ENCODE results near the gene FOLR1.

Gene FOLR1

DNA sequence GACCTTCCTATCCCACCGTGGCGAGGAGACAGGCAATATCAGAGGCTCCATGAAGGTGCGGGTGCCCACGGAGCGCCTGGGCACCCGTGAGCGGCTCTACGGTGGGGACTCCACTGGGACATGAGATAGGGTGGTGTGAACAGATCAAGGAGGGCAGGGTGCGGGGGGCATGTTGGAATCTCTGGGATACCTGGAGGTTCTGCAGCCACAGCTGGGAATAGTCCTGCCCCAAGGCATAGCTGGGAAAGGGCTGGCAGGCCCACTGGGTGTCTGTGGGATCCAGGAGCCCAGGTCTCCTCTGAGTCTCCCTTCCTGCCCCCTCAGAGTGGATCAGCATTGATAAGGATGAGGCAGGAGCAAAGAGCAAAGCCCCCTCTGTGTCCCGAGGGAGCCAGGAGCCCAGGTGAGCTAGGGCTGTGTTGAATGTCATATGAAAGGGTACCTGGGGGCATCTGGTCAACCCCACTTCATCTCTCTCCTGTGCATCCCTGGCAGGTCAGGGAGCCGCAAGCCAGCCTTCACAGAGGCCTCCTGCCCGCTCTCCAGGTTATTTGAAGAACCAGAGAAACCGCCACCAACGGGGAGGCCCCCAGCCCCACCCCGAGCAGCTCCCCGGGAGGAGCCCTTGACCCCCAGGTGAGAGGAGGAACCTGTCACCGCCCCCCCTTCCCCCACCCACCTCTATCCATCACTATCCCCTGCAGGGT lies 43.6 kb downstream of the FOLR1 start:
- DNase-seq (ENCODE audit: low read depth): no peak

DNA sequence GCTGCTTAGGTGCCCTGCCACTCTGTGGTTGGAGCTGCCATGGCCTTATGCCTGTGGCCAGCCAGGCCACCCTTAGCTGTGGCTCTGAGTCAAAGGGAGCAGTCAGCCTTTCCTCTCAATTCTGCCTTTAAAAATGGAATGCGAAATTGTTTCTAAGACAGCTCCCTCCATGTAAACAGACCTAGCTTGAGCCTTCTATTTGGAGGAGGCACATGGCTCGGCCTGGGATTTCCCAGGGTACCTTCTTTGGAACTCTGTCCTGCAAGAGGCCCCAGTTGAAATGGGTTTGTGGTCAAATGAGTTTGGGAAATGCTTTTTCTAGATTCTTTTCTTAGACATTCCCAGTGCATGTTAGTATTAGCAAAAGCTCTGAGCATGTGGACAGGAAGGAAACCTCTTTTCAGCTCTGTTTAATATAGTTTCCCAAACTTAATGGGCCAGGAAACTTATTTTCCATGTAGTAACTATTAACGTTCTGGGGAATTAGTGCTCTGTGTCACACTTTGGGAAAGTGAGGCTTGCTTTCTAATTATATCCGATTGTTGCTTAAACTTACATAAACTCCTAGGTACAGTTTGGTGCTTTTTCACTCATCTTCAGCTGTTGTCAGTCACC lies 44.2 kb downstream of the FOLR1 start:
- no peak for DNase-seq (ENCODE audit: low read depth)

DNA sequence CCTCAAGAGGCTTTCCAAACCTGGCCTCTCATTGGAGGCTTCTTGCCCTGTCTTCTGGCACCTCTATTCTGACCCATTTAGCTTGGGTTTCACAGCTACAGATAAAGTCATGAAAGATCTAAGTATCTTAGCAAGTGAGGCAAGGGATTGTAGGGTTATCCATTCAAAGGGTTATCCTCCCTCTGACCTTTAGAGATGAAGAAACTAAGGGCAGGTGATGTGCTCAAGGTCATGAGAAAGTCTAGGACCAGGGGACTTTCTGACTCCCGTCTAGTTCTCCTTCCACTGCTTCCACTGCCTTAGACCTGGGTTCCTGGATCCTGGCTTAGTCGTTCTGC lies 44.8 kb downstream of the FOLR1 start:
- DNase-seq (ENCODE audit: low read depth): no peak

DNA sequence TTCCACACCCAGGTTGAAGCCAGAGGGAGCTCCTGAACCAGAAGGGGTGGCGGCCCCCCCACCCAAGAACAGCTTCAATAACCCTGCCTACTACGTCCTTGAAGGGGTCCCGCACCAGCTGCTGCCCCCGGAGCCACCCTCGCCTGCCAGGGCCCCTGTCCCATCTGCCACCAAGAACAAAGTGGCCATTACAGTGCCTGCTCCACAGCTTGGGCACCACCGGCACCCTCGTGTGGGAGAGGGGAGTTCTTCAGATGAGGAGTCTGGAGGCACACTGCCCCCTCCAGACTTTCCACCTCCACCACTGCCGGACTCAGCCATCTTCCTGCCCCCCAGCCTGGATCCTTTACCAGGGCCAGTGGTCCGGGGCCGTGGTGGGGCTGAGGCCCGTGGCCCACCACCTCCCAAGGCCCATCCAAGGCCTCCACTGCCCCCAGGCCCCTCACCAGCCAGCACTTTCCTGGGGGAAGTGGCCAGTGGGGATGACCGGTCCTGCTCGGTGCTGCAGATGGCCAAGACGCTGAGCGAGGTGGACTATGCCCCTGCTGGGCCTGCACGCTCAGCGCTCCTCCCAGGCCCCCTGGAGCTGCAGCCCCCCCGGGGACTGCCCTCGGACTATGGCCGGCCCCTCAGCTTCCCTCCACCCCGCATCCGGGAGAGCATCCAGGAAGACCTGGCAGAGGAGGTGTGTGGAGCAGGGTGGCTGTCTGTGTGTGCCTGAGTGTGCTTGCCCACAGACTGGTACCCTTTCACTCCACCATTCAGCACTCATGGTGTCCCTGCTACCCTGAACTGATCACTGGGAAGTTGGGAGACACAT lies 45.4 kb downstream of the FOLR1 start:
- DNase-seq (ENCODE audit: low read depth): no peak

DNA sequence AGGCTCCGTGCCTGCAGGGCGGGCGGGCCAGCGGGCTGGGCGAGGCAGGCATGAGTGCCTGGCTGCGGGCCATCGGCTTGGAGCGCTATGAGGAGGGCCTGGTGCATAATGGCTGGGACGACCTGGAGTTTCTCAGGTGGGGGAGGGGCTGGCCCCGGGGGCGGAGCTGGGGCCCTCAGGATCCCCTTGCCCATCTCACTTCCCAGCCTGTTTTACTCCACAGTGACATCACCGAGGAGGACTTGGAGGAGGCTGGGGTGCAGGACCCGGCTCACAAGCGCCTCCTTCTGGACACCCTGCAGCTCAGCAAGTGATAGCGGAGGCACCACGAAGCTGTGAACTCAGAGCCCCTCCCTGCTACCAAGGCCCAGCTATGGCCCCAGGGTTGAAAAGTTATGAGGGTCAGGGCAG lies 46.1 kb downstream of the FOLR1 start:
- DNase-seq (ENCODE audit: low read depth): no peak

DNA sequence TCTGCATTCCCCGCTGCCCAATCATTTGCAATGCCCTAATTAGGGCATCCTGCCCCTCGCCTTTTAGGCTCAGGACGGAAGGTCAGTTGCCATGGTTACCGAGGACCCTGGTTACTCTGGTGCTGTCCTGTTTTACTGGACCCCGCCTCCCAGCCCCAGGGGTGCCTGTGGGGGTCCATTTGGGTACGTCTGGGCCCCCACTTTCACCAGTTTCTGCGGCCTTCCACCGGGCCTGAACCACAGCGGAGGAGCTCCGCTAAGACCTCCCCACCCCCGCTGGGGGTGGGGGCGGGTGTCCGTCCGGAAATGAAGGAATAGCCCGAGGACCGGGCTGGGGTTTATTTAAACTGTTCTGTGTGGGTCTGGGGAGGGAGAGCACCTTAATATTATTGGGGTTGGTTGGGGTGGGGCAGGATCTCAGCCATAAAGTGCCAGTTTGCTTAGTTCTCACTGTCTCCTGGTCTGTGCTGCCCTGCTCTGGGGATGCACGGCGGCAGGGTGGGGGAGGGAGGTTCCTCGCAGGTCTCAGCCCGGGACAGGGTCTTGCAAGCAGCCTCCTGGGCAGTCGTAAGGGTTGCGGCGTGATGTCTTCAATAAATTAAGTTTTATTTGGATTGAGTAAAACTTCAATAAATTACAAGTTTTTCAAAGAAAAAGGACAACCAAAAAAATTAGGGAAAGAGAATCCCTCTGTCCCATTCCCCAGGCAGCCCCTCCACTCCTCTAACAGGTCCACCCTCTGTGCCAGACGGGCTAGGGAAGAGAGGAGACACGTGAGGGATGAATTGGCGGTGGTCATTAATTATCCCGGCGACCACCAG lies 46.8 kb downstream of the FOLR1 start:
- no peak for DNase-seq (ENCODE audit: low read depth)

DNA sequence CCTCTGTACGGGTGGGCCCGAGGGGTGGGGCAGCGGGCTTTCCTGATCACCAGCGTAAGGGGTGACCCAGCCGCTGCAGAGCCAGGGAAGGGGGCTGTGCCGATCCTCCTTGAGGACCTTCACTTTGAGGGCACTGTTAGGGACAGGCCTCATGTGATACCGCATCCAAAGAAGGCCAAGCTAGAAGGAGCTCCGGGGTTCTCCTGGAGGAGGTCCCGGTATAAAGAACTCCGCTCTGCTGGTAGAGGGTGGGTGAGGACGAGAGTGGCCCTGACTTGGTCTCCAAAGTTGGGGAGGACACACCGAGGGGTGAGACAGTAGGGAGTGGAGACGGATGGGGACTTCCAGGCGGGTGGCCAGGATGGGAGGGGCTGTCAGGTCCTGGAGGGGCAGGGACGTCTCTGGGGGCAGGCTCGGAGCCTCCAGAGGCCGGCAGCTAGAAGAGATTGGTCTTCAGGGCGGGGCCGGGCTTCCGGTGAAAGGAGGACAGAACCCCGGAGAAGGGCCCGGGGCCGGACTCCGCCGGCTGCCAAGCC lies 47.4 kb downstream of the FOLR1 start:
- no peak for DNase-seq (ENCODE audit: low read depth)

DNA sequence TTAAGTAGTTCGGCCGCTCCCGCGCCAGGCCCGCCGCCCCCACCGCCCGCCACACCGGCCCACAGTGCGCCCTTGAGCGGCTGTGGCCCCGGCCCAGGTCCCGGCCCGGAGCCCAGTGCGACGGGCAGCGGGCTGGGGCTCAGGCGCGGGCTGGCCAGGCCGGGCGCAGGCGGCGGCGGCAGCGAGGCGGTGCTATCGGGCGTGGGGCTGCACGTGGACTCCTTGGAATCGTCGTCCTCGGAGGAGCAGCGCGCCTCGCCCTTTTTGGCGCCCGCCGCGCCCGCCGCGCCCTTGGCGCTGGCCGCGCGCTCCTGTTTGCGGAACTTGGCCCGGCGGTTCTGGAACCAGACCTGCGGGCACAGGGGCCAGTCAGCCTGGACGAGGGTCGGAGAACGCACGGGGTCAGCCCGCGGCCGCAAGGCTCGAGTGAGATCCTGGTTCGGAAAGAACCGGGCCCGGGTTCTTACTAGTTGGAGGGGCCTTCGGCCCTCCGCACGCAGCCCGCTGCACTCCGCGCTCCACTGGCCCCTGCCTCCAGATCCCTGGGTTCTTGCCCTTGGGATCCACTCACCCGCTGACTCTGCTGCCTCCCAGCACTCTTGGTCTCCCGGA lies 48.0 kb downstream of the FOLR1 start:
- DNase-seq (ENCODE audit: low read depth): no peak

DNA sequence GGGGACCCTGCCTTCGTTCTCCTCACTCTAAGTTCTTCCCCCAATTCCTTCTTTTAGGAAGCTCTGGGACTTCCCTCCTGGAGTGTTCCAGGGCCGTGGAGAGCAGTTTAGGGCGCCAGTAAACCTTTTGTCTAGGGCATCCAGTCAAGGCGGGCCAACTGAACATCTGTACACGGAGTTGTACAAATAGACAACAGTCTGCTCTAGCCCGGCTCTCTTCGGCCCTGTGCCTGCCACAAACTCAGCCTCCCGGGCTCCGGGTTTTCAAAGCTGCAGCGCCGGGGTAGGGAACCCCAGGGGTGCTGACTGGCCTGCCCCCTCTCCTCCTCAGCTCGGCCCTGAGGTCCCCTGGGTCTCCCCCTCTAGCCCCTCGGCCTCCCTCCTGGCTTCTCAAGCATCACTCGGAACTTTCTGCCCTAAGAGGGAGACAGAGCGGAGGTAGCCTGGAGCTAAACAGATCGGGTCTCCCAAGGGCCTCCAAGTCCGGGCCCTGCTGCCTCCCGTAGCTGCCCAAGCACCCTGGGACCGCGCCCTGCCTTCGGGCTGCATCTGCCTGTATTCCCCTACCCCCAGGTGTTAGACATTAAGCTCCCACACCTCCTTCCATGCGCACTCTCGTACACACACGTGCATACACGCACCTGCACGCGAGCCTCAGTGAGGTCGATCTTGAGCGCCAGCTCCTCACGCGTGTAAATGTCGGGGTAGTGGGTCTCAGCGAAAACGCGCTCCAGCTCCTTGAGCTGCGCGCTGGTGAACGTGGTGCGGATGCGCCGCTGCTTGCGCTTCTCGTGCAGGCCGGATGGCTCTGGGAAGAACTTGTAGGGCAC lies 48.7 kb downstream of the FOLR1 start:
- DNase-seq (ENCODE audit: low read depth): no peak

DNA sequence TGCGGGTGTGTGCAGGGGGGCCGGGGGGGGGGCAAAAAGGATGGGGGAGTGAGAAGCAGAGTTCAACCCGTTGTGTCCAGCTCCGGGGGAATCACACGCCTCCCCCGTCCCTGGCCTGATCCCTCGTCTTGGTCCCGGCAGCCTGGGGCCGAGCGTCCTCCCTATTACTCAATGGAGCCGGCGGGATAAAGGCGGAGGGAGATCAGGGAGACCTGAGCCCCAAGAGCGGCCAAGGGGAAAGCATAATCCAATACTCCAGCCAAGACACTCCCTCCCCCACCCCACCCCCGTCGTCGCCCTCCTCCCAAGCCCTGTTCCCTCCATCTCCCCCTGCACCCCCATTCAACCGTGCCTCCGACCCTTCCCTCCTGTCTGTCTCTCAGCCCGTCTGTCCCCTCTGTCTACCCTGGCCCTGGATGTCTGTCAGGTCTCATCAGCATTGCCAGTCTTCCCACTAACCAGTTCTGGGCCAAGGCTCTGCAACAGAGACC lies 49.4 kb downstream of the FOLR1 start:
- DNase-seq (ENCODE audit: low read depth): no peak

DNA sequence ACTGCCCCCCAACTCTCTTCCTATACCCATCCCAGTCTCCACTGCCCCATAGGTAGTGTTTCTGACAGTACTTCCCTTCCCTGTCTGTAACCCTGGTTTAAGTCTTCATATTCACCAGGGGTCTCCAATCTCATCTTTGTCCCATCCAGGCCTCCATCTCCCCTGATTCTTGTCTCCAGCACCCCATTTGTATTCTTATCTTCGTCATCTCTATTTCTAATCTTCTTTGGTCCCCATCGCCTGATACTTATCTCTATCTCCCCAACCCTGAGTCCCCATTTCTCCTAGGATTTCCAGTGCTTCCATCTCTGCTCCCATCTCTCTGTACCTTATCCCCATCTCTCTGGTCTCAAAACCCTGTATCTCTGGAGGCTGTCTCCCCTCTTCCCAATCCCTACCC lies 50.2 kb downstream of the FOLR1 start:
- no peak for DNase-seq (ENCODE audit: low read depth)

DNA sequence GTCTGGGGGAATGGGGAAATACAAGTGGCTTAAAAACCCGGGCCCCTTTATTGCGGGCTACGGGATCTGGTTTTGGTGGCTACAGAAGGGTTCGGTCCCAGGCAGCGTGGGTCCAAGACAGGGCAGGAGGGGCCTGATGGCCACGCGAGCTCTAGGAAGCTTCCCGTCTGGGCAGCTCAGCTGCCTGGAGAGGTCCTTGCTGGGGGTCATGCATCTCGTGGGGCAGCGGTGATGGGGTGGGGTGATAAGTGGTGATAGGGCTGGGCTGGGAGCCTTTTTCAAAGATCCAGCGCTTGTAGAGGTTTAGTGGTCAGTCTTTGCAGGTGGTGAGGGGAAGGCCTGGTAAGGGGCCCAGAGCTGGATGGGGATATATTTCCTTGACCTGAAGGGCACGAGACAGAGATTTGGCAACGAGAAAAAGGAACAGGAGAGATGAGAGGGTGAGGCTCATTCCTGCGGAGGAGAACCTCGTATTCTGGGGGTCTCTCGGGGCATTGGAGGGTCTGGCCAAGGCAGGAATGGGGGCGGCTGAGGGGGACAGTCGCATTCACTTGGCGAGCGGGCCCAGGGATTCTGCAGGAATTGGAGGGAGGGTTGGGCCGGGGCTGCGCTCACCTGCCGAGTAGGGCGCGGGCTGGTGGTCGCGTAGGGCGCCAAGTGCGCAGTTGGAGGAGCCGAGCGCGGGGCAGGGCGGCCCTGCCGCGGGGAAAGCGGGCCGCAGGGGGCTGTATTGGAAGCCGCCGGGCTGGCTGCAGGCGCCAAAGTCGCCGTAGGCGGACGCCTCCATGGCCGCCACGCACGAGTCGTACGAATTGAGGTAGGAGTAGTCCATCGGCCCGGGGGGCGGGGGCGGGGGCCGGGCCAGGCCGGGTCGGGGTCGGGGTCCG lies 51.5 kb downstream of the FOLR1 start:
- DNase-seq (ENCODE audit: low read depth): no peak

DNA sequence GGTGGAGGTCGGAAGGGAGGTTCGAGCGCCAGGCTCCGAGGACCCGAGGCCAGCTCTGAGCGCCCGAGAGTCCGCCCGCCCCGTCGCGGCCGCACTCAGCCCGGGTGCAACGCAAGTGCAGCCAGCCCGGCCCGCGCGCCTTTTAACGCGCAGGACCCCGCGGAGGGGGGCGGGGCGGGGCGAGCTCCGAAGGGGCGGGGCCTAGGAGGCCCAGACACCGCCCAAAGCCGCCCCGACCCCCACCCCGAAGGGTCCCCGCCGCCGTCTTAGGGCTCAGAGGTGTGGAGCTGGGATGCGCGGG lies 52.1 kb downstream of the FOLR1 start, which contains the start of gene PHOX2A:
Gene PHOX2A, minus strand, starts transcription at position 117 of the 301 bp plus-strand sequence. CDS start 172 bp downstream, outside the sequence.
- no peak for DNase-seq (ENCODE audit: low read depth)

DNA sequence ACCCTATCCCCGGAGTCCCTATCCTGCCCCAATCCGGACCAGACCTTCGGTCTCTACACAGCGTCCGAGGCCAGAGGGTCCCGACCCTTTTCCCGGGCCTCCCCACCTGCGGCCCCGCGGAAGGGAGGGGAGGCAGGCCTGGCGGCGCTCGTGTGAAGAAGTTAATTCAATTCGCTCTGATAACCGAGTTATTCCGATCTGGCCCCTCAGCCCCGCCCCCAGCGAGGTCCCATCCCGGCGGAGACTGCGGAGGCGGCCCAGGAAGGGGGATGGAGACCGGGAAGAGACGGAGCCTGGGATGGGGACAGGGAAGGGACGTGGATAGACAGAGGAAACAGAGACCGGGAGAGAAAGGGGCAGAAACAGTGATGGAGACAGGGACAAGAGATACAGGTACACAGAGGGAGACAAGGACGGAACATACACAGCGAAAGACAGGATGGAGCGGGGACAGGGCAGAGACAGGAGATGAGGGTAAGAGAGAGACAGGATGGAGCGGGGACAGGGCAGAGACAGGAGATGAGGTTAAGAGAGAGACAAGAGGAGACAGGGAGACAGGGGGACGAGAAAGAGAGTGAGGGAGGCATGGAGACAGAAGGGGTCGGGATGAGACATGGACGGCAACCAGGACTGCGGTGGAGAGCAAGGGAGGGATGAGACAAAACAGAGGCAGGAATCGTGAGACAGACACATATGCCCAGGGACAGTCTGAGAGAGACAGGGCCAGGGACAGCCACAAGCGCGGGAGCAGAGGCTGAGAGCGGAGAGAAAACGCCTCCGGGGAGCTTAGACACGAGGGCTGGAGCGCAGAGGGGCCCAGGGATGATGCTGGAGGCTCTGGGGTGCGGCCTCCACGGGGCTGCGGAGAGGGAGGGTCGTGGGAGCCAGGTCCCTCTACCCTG lies 52.7 kb downstream of the FOLR1 start:
- DNase-seq (ENCODE audit: low read depth): no peak

DNA sequence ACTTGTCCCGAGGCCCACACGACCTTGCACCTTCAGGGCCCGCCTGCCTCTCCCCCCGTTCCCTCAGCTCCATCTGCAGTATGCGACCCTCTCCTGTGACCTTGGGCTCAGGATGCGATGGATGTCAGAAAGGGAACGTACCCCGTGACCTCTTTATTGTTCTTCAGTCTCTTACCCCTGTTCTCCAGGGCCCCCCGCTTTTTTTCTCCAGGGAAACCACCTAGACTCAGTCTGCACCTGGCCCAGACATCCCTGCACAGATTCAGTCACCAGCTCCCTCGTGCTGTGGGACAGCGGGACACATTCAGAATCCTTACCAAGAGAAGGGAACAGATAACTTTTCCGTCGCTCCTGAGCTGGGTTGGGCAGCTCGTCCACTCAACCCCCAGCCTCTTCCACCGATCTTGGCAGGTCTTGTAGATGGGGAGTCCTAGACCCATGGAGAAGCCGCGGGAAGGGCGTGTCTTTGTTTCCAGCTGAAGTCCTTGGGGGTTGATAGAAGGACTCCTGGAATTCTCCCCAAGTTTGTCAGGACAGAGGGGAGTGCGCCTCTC lies 53.4 kb downstream of the FOLR1 start:
- no peak for DNase-seq (ENCODE audit: low read depth)
